ENCODE results near the gene SMARCAL1. TPM values are rescaled to one million over a fixed set of nuclear protein-coding genes. Genes with fewer than 3 reads are reported as not detected.

The SMARCAL1 gene
- total and polyA plus RNA-seq, 2 of the 13 experiments (the other 11 are each of a cell fraction or from before 2014, with no cell fraction given), result 12.7 to 21.3 TPM

GRCh38 chr2:216412022-216412999 is at the start of gene SMARCAL1 (continued):
- TF ChIP-seq, protein P1, sequence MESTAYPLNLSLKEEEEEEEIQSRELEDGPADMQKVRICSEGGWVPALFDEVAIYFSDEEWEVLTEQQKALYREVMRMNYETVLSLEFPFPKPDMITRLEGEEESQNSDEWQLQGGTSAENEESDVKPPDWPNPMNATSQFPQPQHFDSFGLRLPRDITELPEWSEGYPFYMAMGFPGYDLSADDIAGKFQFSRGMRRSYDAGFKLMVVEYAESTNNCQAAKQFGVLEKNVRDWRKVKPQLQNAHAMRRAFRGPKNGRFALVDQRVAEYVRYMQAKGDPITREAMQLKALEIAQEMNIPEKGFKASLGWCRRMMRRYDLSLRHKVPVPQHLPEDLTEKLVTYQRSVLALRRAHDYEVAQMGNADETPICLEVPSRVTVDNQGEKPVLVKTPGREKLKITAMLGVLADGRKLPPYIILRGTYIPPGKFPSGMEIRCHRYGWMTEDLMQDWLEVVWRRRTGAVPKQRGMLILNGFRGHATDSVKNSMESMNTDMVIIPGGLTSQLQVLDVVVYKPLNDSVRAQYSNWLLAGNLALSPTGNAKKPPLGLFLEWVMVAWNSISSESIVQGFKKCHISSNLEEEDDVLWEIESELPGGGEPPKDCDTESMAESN (CRISPR knock-in tag; conservative IDR thresholded peaks at IDR 0.05), result peak; percentile 97
- TF ChIP-seq ZSCAN12 (CRISPR knock-in tag; IDR thresholded peaks at IDR 0.05) (no peak), JDP2 (CRISPR knock-in tag; IDR thresholded peaks at IDR 0.05; ENCODE audit: borderline replicate concordance) (no peak), MAFF (IDR thresholded peaks at IDR 0.05; ENCODE audit: low read depth, low read length) (peak; percentile 35; the same call in 1 of the 2 replicates), ZNF496 (CRISPR knock-in tag; IDR thresholded peaks at IDR 0.05; ENCODE audit: insufficient replicate concordance) (no peak), NR0B2 (CRISPR knock-in tag; IDR thresholded peaks at IDR 0.05) (peak; percentile 93; the same call in 1 of the 2 replicates), HNRNPLL (IDR thresholded peaks at IDR 0.05; ENCODE audit: low read depth, low read length, poor library complexity, severe bottlenecking) (peak; percentile 42), AGO2 (optimal IDR thresholded peaks at IDR 0.05; ENCODE audit: low read depth, low read length) (peak; percentile 67), ELF4 (CRISPR knock-in tag; IDR thresholded peaks at IDR 0.05; ENCODE audit: borderline replicate concordance) (peak; percentile 72; the same call in 1 of the 2 replicates), ZNF749 (CRISPR knock-in tag; IDR thresholded peaks at IDR 0.05; ENCODE audit: borderline replicate concordance) (no peak), GZF1 (CRISPR knock-in tag; IDR thresholded peaks at IDR 0.05) (no peak)
